IPS-15b (cell line): ENCODE results near the gene PKM.
"Not testable (repeated sequence)": the region's sequence is repeated elsewhere in the genome, so short reads cannot be mapped to it uniquely, and the experiment has no call there.

Experiments used
- H3K27me3 ChIP-seq: one replicate; pipeline ENCODE4 v1.6.1; 2013; ENCODE audit warnings: low read length; ENCODE audit not compliant: control insufficient read depth, insufficient read depth
- H3K36me3 ChIP-seq: one replicate; pipeline ENCODE4 v1.6.1; 2013; ENCODE audit warnings: low read length; ENCODE audit not compliant: control insufficient read depth, insufficient read depth
- H3K4me1 ChIP-seq: one replicate; pipeline ENCODE4 v1.6.1; 2013; ENCODE audit warnings: mild to moderate bottlenecking, low read length; ENCODE audit not compliant: control insufficient read depth, insufficient read depth
- H3K4me3 ChIP-seq: one replicate; pipeline ENCODE4 v1.5.1; 2013; ENCODE audit warnings: low read depth, low read length
- H3K9ac ChIP-seq: one replicate; pipeline ENCODE4 v1.6.1; 2013; ENCODE audit warnings: low read depth, mild to moderate bottlenecking, low read length
- H3K9me3 ChIP-seq: one replicate; pipeline ENCODE4 v1.6.1; 2013; ENCODE audit warnings: mild to moderate bottlenecking, low read length; ENCODE audit not compliant: control insufficient read depth, insufficient read depth

Gene PKM

DNA sequence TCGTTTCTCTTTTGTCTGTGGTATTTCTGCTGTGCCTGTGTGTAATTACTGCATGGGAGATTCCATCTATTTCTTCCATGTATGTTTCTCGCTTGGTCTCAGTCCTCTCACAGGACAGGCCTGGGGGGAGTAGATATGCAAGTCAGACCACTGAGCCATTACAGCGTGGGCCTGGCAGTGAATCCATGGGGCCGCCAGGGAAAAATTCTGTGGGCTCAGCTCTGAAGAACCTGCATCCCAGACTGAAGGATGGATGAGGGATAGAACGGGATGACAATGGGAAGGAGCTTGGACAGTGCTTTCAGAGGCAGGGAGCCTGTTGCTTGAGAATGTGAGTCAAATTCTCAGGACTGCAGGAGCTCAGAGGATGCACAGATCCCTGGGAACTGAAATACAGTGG lies 58.2 kb downstream of the PKM start:
- no peaks in the 10 kb centered on the region for H3K9me3 ChIP-seq
- no peaks in the 10 kb centered on the region for H3K36me3 ChIP-seq
- H3K9ac ChIP-seq = no peak overlapping the region
- H3K27me3 ChIP-seq = no peaks in the 10 kb centered on the region
- no peak overlapping the region for H3K4me3 ChIP-seq
- H3K4me1 ChIP-seq = no peaks in the 10 kb centered on the region

DNA sequence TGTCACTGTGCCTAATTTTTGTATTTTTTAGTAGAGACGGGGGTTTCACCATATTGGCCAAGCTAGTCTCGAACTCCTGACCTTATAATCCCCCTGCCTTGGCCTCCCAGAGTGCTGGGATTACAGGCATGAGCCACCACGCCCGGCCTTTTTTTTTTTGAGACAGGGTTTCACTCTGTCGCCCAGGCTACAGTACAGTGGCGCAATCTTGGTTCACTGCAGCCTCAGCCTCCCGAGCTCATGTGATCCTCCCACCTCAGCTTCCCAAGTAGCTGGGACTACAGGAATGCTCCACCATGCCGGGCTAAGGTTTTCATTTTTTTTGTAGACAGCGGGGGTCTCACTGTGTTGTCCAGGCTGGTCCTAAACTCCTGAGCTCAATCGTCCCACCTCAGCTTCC lies 59.0 kb downstream of the PKM start:
- H3K4me3 ChIP-seq, H3K36me3 ChIP-seq: not testable (repeated sequence)

DNA sequence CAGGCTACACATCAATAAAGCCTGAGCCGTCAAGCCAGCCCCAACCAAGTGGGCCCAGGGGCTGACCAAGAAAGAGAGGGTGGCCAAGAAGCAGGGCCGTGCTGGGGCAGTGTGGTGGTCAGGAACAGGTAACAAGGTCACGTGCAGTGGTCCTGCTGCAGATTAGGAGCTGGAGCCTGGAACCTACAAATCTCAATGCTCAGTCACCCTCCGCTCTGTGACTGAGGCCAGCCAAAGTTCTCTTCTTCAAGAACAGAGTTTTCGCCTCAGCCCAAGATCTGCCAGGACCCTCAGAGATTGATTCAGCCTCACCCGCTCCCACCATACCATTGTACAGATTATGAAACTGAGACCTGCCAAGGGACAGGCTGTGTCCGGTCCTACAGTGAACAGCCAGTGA lies 60.3 kb downstream of the PKM start:
- no peaks in the 10 kb centered on the region for H3K9me3 ChIP-seq
- H3K4me3 ChIP-seq = no peak overlapping the region
- H3K4me1 ChIP-seq = no peaks in the 10 kb centered on the region
- H3K27me3 ChIP-seq = no peaks in the 10 kb centered on the region
- H3K9ac ChIP-seq = no peak overlapping the region
- no peaks in the 10 kb centered on the region for H3K36me3 ChIP-seq

More for the DNA sequence above, 59.0 kb downstream of the PKM start:
- not testable (repeated sequence) for H3K9me3 ChIP-seq, H3K4me1 ChIP-seq, H3K9ac ChIP-seq, H3K27me3 ChIP-seq

DNA sequence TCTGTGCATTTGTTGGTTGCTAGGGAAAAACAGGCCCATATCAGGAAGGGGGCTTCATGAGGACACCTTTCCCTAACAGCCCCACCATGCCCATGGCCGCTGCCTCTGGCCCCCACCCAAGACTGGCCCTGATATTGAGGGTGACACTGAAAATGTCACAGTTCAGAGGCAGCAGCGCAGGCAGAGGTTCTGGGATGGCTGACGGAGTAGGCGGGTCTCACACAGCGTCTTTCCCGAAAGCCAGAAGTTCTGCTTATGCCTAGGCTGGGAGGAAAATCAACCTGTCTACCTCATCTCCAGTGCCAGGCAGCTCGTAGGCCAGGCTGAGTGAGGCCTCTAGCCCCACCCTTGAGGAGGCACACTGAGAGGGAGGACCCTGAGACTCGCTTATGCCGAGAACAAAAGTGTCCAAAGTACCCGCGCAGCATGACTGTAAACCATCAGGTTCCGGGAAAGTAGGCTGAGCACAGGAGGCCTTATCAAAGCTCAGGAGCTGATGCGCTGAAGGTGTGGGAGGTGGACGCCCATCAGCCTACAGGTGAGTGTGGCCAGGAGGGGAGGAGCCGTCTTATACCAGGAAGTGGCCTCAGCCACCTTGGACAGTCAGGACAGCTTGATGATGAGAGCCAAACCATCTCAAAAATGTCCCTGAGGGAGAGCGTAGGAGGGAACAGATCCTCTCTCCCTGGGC lies 60.9 kb downstream of the PKM start:
- H3K9me3 ChIP-seq = no peaks in the 10 kb centered on the region
- no peaks in the 10 kb centered on the region for H3K36me3 ChIP-seq
- H3K27me3 ChIP-seq = no peaks in the 10 kb centered on the region
- H3K4me1 ChIP-seq = no peaks in the 10 kb centered on the region
- H3K4me3 ChIP-seq = no peak overlapping the region
- no peak overlapping the region for H3K9ac ChIP-seq

DNA sequence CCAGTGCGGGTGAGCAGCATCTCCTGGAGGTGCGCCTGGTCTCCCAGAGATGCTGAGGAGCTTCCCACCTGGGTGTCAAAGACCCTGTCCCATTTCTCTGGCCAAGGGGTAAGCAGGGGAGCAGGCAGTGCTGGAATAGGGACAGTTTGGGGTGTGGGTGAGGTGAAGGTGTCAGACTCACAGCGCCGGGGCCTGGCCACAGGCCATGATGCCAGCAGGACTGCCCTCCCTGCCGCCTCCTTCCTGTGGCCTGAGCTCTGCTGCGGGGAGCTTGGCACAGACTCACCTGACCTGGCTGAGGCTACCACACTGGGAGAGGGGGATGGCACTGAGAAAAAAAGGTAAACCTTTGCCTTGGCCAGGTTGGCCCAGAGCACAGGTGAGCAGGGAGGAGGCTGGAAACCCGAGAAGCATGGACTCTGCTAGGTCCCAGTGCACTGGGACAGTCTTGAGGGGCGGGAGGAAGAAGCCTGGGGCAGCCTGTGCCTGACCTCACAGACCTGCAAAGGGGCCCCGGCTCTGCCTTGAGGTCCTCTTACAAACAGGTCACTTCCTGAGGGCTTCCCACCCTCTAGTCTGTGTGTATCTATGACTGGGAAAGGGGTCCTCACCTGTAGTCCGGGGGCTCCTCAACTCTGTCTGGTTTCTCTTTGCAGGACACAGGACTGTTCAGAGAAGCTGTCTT lies 61.6 kb downstream of the PKM start:
- Histone ChIP-seq H3K9ac (no peak overlapping the region), H3K27me3 (no peaks in the 10 kb centered on the region), H3K4me1 (no peaks in the 10 kb centered on the region), H3K36me3 (no peaks in the 10 kb centered on the region), H3K4me3 (no peak overlapping the region), H3K9me3 (no peaks in the 10 kb centered on the region)

DNA sequence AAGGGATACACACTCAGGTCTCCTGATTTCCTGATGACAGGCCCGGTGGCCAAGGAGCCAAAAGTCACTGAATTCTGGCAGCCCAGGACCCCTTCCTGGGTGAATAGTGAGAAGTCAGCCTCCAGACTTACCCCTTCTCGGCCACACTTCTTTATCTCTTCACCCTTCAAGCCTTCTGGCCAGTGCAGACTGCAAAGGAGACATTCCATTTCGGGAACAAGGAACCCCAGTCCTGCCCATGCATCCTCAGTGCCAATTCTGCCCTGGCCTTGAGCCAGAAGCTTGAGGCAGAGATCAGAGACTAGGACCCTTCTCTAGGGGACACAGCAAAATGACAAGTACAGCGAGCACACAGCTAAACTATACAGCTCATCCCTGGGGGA lies 62.2 kb downstream of the PKM start:
- Histone ChIP-seq H3K9ac (no peak overlapping the region), H3K36me3 (no peaks in the 10 kb centered on the region), H3K4me3 (no peak overlapping the region), H3K4me1 (no peaks in the 10 kb centered on the region), H3K27me3 (no peaks in the 10 kb centered on the region), H3K9me3 (no peaks in the 10 kb centered on the region)

DNA sequence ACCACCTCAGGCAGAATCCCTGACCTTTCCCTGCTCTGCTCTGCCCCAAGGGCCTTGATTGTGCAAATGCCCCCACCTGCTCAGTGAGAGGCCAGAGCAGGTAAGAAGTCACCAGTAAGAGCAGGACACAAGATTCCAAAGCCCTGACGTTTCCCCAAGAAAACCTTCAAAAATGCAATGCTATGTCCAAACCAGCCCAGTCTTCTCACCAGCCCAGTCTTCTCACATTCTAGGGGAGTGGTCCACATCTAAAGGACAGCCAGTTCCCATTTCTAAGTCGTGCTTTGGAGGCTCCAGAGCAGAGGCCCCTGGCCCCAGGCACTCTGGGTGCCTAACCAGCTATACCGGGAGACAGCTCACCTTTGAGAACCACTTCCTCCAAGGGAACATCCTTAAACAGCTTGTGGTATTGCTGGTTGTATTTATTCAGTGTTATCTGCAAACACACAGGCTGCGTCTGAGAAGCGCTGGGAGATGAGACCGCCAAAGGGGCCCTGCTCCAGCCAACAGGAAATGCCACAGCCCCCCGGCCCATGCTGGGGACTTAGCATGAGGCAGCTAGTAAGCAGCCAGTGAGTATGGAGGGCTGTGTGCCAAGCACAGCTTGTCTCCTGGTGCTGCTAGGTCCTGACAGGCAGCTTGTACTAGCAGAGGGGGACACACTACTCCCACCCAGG lies 62.7 kb downstream of the PKM start:
- Histone ChIP-seq H3K9ac (no peak overlapping the region), H3K4me3 (no peak overlapping the region), H3K4me1 (no peaks in the 10 kb centered on the region), H3K9me3 (no peaks in the 10 kb centered on the region), H3K27me3 (no peaks in the 10 kb centered on the region), H3K36me3 (no peaks in the 10 kb centered on the region)

DNA sequence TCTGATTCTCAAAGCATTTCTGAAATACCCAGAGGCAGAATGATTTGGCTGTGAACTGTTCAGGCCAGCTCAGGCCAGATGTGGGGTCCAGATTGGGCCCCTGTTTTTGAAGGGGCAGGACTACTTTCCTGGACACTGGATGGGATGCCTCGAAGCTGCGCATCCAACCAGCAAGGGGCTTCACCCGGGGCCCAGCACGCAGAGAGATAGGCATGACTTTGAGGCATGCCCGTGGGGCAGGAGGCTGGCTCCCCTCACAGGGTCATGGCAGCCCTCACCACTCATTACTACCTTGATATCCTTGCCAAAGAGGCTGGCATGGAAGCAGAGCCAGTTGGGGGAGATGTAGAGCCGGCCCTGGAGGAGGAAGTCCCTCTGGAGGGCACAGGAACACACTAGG lies 63.5 kb downstream of the PKM start:
- Histone ChIP-seq H3K9ac (no peak overlapping the region), H3K27me3 (no peaks in the 10 kb centered on the region), H3K9me3 (no peaks in the 10 kb centered on the region)

DNA sequence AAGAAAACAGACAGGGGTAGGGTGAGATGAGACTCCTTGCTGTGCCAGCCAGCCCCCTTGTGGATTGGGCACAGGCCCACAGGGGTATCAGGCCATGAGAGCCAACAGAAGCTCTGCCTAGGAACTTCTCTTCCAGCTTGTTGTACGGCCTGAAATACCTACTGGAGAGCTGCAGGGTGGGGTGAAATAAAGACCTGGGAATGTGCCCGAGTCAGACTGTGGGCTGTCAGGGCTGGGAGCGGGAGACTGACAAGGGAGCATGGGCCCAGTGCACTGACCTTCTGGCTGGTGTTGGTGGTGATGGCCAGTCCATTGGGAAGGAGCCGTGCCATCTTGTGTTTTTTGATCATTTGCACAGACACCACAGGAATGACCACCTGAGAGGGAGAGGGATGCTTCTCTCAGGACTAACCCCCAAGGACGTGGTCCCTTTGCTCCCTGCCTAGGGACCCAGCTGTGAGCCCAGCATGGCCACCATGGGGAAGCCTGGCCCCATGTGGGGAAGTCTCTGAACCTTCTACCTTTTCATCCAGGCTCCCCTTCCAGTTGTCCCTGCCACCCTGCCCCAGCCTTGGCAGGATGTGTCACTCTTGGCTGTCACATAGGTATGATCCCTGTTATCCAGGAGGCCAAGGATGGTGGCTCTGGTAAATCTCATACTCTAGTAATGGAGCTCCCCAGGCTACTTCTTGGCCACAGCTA lies 64.1 kb downstream of the PKM start:
- no peaks in the 10 kb centered on the region for H3K4me1 ChIP-seq
- H3K4me3 ChIP-seq = no peak overlapping the region
- no peaks in the 10 kb centered on the region for H3K27me3 ChIP-seq
- H3K36me3 ChIP-seq = no peaks in the 10 kb centered on the region
- H3K9me3 ChIP-seq = no peaks in the 10 kb centered on the region
- H3K9ac ChIP-seq = no peak overlapping the region

More for the DNA sequence above, 63.5 kb downstream of the PKM start:
- Histone ChIP-seq H3K36me3 (no peaks in the 10 kb centered on the region), H3K4me1 (no peaks in the 10 kb centered on the region), H3K4me3 (no peak overlapping the region)

DNA sequence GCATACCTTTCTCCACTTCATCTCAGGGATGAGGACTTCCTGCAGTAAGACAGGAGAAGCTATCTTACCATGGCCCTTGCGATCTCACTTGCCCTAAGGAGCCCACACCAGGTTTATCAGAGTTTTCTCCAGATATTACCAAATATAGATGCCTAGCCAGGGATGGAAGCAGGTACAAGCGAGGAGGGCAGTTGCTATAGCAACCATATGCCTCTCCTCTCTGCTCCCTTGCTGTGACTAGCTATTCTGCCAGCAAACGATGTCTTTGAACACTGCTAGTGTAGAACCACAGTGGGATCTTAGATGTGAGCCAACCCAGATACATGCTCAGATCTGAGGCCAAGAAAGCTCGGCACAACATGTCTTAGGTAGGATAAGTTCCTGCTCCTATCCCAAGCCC lies 67.3 kb downstream of the PKM start:
- H3K4me3 ChIP-seq = no peak overlapping the region
- H3K4me1 ChIP-seq = no peaks in the 10 kb centered on the region
- no peaks in the 10 kb centered on the region for H3K27me3 ChIP-seq
- no peaks in the 10 kb centered on the region for H3K36me3 ChIP-seq
- H3K9me3 ChIP-seq = no peaks in the 10 kb centered on the region
- H3K9ac ChIP-seq = no peak overlapping the region

DNA sequence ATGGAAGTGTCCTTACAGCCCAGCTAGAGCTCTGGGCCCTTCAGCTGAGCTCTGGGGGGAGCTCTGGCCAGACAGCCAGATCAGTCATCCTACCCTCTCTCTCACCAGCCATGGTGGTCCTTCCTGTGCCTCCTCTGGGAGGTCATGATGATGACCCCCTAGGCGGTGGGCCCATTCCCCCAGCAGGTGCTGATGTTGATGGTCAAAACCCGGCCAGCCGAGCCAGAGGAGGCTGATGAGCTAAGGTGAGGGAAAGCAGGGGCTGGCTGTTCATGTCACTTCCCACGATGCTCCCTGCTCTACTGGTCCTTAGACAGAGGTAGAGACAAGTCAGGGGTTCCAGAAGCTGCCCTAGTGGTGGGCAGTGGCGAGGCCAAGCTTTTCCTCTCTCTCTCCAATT lies 68.4 kb downstream of the PKM start:
- H3K9ac ChIP-seq = no peak overlapping the region
- H3K9me3 ChIP-seq = no peaks in the 10 kb centered on the region
- no peaks in the 10 kb centered on the region for H3K36me3 ChIP-seq
- H3K4me3 ChIP-seq = no peak overlapping the region
- H3K27me3 ChIP-seq = no peaks in the 10 kb centered on the region
- no peaks in the 10 kb centered on the region for H3K4me1 ChIP-seq
